Keratinocyte (primary cell): ENCODE data around the gene TMC8.

Experiments used
- CTCF ChIP-seq, 3 experiments: IDR thresholded peaks in 1 of 3; conservative IDR thresholded peaks in 1 of 3; optimal IDR thresholded peaks in 1 of 3; 2 replicates in 2 of 3; 3 replicates in 1 of 3; pipeline versions ENCODE3 to v1.5.1; 2011; ENCODE audit warnings: low read length in 3 of 3, mild to moderate bottlenecking in 3 of 3, moderate library complexity in 2 of 3, control low read depth in 1 of 3, inconsistent platforms in 1 of 3; ENCODE audit not compliant: insufficient read depth in 2 of 3; ENCODE audit errors: extremely low read depth in 1 of 3
- EZH2 ChIP-seq: IDR thresholded peaks from one replicate; pipeline ENCODE4 v1.6.1; 2012; ENCODE audit warnings: inconsistent platforms, mild to moderate bottlenecking, low read length, moderate library complexity

GRCh38 chr17:78182504-78182903 is 51.9 kb downstream of the TMC8 start:
- TF ChIP-seq EZH2 (no peak), CTCF (optimal IDR thresholded peaks at IDR 0.05 in 1 of 3, IDR thresholded peaks at IDR 0.05 in 1 of 3, conservative IDR thresholded peaks at IDR 0.05 in 1 of 3; ENCODE audit: extremely low read depth in 1 of 3, insufficient read depth in 2 of 3, low read length in 3 of 3) (no peak)
